GM12873 (cell line): ENCODE results near the gene C19orf12.

Experiments used
- TF ChIP-seq, protein P1 (sequence below): IDR thresholded peaks from 2 replicates; pipeline ENCODE4 v1.5.1; 2012; ENCODE audit warnings: low read depth, mild to moderate bottlenecking, moderate library complexity, low read length, control low read depth; ENCODE audit not compliant: insufficient read depth; ENCODE audit errors: missing control alignments

Gene C19orf12

DNA sequence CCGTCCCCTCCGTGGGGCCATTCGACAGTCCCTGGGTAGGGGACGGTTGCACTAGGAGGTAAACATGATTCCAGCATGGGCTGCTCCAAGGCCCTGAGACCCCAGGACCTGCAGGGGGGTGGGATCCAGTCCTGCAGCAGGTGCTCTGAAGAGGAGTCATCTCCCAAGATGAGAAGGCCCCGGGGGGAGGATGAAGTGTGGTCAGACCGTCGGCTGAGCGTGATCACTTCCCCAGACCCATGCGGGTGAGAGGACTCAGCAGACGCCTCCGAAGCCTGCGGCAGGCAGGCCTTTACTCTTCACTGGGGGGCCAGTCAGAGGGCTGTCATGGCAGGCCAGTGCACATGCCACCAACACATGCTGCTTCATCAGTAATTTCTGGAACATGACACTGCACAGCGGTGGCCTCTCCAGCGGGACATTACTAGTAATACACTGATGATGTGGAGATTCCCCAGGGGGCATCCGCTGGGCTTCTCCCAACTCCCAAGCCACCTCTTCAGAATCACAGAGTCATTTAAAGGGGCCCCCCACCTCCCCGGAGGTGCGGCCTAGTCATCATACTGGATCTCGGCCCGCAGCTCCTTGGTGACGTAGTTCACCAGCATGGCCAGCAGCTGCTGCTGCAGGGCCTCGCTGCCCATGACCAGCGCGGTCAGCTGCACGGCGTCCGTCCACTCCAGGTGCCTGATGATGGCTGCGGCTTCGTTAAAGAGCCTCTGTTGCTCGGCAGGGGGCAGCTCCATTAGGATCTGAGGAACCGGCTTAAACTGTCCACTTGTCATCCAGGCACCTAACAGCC lies 12.7 kb downstream of the C19orf12 start:
- TF ChIP-seq, protein P1, sequence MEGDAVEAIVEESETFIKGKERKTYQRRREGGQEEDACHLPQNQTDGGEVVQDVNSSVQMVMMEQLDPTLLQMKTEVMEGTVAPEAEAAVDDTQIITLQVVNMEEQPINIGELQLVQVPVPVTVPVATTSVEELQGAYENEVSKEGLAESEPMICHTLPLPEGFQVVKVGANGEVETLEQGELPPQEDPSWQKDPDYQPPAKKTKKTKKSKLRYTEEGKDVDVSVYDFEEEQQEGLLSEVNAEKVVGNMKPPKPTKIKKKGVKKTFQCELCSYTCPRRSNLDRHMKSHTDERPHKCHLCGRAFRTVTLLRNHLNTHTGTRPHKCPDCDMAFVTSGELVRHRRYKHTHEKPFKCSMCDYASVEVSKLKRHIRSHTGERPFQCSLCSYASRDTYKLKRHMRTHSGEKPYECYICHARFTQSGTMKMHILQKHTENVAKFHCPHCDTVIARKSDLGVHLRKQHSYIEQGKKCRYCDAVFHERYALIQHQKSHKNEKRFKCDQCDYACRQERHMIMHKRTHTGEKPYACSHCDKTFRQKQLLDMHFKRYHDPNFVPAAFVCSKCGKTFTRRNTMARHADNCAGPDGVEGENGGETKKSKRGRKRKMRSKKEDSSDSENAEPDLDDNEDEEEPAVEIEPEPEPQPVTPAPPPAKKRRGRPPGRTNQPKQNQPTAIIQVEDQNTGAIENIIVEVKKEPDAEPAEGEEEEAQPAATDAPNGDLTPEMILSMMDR: no peak

DNA sequence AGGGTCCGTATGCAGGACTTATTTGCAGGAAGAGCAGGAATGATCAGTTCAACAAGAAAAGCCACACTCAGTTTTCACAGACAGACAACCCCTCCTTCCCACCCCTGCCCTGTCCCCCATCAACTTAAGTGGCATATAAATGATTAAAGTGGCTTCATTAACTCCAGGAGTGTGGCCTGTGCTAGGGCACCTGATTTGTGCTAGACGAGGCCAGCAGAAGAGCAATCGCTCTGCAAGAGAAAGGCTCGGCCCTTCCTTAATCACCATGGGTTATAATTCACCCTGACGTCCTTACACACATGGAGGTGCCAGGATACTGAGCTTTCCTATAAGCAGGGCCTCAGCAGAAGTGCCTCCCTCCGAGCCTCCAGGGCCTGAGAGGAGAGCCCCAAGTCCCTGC lies 14.6 kb downstream of the C19orf12 start:
- TF ChIP-seq, protein P1: no peak

DNA sequence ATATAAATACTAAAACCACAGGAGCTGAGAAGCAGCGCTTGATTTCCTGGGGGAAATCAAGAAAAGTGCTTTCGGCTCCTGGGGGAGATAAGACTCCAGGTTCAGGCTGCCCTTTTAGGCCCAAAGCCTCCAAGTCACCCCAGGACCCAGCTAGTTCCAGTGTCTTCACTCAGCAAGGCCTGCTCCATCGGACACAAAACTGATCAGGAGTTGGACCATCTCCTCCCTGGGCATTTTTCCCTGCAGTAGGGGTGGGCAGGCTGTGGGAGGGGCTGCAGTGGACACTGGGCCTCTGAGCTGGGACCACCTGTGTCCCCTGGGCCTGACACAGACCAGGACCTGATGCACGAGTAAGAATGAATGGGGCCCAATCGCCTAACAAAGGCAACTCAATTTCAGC lies 15.2 kb downstream of the C19orf12 start:
- TF ChIP-seq, protein P1: no peak

DNA sequence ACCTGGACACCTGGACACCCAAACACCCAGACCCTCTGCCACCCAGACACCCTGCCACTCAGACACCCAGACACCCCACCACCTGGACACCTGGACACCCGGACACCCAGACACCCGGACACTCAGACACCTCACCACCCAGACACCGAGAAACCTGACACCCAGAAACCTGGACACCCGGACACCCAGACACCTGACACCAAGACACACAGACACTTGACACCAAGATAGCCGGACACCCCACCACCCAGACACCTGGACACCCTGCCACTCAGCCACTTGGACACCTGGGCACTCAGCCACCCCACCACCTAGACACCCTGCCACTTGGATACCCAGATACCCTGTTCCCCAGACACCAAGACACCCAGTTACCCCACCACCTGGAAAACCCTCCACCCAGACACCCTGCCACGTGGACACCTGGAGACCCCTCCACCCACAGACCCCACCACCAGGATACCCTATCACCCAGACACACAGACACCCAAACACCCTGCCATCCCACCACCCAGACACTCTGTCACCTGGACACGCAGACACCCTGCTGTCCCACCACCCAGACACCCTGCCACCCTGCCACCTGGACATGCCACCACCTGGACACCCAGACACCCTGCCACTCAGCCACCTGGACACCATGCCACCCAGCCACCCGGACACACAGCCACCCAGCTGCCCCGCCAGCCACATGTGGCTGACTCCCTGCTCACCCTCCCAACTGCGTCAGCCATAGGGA lies 17.4 kb downstream of the C19orf12 start:
- TF ChIP-seq, protein P1: no peak

DNA sequence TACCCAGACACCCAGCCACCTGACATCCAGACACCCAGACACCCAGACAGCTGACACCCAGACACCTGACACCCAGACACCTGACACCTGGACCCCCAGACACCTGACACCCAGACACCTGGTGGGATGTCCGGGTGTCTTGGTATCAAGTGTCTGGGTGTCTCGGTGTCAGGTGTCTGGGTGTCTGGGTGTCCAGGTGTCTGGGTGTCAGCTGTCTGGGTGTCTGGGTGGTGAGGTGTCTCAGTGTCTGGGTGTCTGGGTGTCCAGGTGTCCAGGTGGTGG lies 18.6 kb downstream of the C19orf12 start:
- TF ChIP-seq, protein P1: no peak

DNA sequence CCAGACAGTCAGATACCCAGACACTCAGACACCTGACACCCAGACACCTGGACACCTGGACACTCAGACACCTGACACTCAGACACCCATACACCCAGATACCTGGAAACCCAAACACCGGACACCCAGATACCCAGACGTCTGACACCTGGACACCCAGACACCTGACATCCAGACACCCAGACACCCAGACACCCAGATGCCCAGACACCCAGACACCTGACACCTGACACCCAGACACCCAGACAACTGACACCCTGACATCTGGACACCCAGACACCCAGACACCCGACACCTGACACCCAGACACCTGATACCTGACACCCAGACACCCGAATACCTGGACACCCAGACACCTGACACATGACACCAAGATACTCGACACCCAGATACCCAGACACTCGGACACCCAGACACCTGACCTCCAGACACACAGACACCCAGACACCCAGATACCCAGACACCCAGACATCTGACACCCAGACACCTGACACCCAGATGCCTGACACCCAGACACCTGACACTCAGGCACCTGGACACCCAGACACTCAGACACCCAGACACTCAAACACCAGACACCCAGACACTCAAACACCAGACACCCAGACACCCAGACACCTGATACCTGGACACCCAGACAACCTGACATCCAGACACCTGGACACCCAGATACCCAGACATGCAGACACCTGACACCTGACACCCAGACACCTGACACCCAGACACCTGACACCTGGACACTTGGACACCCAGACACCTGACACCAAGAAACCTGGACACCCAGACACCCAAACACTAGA lies 19.1 kb downstream of the C19orf12 start:
- TF ChIP-seq, protein P1: no peak

DNA sequence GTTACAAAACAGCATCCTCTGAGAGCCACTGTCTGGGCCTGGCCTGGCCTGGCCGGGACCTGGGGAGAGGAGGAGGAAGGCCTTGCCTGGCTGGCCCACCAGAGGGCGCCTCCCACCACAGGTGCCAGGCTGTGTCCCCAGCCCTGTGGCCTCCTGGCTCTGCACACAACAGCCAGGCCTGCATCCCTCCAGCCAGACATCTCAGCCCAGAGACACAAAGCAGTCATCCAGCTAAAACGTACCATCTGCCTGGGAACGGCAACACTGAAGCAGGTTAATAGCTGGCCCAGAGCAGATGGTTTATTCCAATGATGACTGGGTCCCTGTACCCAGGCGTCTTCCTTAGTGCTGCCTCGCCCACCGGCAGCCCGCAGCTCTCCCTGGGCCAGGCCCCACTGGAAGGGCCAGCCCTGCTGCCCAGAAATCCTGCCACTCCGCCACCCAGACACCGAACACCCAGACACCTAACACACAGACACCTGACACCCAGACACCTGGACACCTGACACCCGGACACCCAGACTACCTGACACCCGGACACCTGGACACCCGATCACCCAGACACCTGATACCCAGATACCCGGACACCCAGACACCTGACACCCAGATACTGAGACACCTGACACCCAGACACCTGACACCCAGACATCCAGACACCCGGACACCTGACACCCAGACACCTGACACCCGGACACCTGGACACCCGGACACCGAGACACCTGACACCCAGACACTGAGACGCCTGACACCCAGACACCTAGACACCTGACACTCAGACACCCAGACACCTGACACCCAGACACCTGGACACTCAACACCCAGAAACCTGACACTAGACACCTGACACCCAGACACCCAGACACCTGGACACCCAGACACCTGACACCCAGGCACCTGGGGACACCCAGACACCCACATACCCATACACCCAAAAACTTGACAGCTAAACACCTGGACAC lies 20.1 kb downstream of the C19orf12 start:
- TF ChIP-seq, protein P1: peak; percentile 95
